ENCODE results near the gene CH25H.

The CH25H gene

GRCh38 chr10:89162596-89162995 is 44.5 kb downstream of the CH25H start:
- DNase-seq (ENCODE audit: low read depth): no peak

GRCh38 chr10:89160339-89160738 is 46.8 kb downstream of the CH25H start:
- DNase-seq (ENCODE audit: low read depth): no peak
- TF ChIP-seq, protein P1, sequence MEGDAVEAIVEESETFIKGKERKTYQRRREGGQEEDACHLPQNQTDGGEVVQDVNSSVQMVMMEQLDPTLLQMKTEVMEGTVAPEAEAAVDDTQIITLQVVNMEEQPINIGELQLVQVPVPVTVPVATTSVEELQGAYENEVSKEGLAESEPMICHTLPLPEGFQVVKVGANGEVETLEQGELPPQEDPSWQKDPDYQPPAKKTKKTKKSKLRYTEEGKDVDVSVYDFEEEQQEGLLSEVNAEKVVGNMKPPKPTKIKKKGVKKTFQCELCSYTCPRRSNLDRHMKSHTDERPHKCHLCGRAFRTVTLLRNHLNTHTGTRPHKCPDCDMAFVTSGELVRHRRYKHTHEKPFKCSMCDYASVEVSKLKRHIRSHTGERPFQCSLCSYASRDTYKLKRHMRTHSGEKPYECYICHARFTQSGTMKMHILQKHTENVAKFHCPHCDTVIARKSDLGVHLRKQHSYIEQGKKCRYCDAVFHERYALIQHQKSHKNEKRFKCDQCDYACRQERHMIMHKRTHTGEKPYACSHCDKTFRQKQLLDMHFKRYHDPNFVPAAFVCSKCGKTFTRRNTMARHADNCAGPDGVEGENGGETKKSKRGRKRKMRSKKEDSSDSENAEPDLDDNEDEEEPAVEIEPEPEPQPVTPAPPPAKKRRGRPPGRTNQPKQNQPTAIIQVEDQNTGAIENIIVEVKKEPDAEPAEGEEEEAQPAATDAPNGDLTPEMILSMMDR (IDR thresholded peaks at IDR 0.05; ENCODE audit: control insufficient read depth, insufficient read depth, low read depth, low read length, missing control alignments): no peak
- no peak overlapping the region for H3K4me3 ChIP-seq (ENCODE audit: control insufficient read depth, low read depth, low read length)

More at GRCh38 chr10:89162596-89162995, 44.5 kb downstream of the CH25H start:
- H3K4me3 ChIP-seq (ENCODE audit: control insufficient read depth, low read depth, low read length): no peak overlapping the region
- TF ChIP-seq, protein P1 (IDR thresholded peaks at IDR 0.05; ENCODE audit: control insufficient read depth, insufficient read depth, low read depth, low read length, missing control alignments): no peak

GRCh38 chr10:89159761-89160160 is 47.4 kb downstream of the CH25H start:
- TF ChIP-seq, protein P1 (IDR thresholded peaks at IDR 0.05; ENCODE audit: control insufficient read depth, insufficient read depth, low read depth, low read length, missing control alignments): no peak
- DNase-seq (ENCODE audit: low read depth): no peak
- H3K4me3 ChIP-seq (ENCODE audit: control insufficient read depth, low read depth, low read length): no peak overlapping the region

GRCh38 chr10:89159316-89159715 is 47.8 kb downstream of the CH25H start:
- TF ChIP-seq, protein P1 (IDR thresholded peaks at IDR 0.05; ENCODE audit: control insufficient read depth, insufficient read depth, low read depth, low read length, missing control alignments): no peak
- no peak for DNase-seq (ENCODE audit: low read depth)
- H3K4me3 ChIP-seq (ENCODE audit: control insufficient read depth, low read depth, low read length): no peak overlapping the region

GRCh38 chr10:89158446-89158845 is 48.7 kb downstream of the CH25H start:
- no peak overlapping the region for H3K4me3 ChIP-seq (ENCODE audit: control insufficient read depth, low read depth, low read length)
- TF ChIP-seq, protein P1 (IDR thresholded peaks at IDR 0.05; ENCODE audit: control insufficient read depth, insufficient read depth, low read depth, low read length, missing control alignments): no peak
- peak; percentile 98 for DNase-seq (ENCODE audit: low read depth)

- TF ChIP-seq, protein P1 (IDR thresholded peaks at IDR 0.05; ENCODE audit: control insufficient read depth, insufficient read depth, low read depth, low read length, missing control alignments): no peak
- DNase-seq (ENCODE audit: low read depth): no peak
These were observed 50.8 kb downstream of the CH25H start for GRCh38 chr10:89156161-89156835.

More at GRCh38 chr10:89156161-89156835, 50.8 kb downstream of the CH25H start:
- H3K4me3 ChIP-seq (ENCODE audit: control insufficient read depth, low read depth, low read length): no peak overlapping the region

Data from AG09309 (cell line).